DMS 273 treated with DMSO at 0.1 percent for 48 hours (cell line): ENCODE data around the gene CCNB2.
"Not testable (repeated sequence)": the region's sequence is repeated elsewhere in the genome, so short reads cannot be mapped to it uniquely, and the experiment has no call there.

Experiments used
- DNase-seq: peaks from one replicate; lab custom pipeline; 2025; lab: John Stamatoyannopoulos, UW

Gene CCNB2

DNA sequence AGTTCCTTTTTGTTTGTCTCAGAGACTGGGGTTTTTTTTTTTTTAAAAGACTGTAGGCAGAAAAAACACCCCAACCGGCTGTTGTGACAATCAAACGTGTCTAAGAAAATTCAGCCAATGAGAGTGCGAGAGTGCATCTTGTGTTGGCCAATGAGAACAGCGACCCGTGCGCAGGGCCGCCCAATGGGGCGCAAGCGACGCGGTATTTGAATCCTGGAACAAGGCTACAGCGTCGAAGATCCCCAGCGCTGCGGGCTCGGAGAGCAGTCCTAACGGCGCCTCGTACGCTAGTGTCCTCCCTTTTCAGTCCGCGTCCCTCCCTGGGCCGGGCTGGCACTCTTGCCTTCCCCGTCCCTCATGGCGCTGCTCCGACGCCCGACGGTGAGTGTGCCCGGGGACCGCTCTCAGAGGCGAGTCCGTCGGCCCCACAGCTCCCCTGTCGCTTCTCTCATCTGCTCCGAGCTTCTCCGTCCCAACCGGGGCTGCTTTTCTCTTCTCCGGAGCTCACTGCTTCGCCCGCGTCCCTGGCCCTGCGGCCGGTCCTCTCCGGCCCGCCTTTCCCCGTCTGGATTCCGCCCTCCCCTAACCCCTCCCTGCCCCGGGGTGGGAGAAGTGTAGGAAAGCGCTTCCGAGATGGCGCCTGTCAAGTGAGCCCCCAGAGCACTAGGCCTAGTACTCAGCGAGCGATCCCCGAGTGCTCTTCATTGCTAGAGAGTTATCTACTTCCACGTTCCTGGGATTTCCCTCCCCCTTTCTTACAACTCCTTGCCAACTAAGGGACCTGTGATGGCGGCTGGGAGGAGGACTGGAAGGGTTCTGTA is at the start of gene CCNB2:
TSS of gene CCNB2 (plus strand) at position 235 of the 821 bp plus-strand sequence. CDS start at position 358, 123 bp downstream.
- DNase-seq: peak; percentile 71

DNA sequence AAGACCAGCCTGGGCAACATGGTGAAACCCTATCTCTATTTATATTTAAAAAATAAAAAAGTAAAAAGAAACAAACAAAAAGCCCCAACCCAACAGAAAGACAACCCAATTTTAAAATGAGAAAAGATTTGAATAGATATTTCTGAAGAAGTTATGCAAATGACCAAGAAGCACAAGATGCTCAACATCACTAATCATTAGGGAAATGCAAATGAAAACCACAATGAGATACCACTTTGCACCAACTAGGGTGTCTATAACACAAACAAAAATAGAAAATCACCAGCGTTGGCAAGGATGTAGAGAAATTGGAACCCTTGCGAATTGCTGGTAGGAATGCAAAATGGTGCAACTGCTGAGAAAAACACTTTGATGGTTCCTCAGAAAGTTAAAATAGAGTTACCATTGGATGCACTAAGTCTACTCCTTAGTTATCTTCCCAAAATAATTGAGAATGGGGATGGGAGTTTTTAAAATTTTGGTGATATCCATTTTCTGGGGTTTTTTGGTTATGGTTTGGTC is 45.8 kb upstream of the CCNB2 start:
- DNase-seq: no peak

DNA sequence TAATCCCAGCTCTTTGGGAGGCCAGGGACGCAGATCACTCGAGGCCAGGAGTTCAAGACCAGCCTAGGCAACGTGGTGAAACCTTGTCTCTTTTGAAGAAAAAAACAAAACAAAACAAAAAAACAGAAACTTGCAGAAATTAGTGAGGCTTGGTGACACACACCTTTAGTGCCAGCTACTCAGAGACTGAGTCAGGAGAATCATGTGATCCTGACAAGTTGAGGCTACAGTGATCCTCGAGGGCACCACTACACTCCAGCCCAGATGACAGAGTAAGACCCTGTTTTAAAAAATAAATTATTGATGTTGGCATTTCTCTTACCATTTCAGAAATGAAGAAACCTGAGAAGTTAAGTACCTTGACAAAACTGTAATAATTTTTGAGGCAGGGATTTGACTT is 44.6 kb upstream of the CCNB2 start:
- DNase-seq: no peak

DNA sequence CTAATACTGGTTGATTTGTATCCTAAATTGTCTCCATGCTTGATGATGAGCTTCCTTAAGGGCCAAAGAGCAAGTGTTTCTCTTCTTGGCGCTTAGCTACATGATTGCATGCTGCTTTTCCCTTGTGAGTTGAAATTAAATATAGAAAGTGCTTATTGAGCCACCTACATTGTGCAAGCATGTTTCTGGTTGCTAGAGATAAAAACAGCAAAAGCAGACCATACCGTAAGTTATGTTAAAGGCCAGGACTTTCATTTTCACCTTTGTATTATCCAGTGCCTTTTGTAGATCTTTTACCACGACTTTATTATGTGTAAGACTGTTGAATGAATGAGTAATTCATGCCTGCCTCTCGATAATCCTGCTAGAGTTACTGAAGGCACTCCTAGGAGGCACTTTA is 41.9 kb upstream of the CCNB2 start:
- DNase-seq: no peak

DNA sequence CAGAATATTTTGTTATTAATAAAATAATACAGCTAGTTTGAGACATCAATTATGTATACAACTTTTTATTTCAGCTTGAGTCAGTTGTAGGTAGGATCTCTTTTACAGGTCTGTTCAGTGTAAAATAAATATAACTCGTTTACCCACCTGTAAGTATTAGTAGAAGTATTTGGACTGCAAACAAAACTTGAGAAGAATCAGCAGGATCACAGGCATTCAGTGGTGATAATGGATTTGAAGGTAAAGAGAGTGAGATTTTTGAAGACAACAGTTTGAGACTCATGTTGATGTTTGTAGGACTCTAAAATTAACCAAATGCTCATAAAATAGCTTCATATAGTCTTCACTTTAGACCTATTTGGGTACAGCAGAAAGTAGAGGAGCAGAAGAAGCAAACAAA is 35.5 kb upstream of the CCNB2 start:
- no peak for DNase-seq

DNA sequence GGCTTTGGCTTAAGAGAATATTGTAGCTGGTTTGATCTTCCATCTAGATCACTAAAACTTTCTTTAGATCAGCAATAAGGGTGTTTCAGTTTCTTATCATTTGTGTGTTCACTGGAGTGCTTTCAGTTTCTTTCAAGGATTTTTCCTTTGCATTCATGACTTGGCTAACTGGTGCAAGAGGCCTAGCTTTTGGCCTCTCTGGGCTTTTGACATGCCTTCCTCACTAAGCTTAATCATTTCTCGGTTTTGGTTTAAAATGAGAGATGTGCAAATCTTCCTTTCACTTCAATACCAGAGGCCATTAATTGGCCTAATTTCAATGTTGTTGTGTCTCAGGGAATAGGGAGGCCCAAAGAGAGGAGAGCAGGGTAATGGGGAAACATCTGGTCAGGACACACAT is 30.3 kb upstream of the CCNB2 start:
- no peak for DNase-seq

DNA sequence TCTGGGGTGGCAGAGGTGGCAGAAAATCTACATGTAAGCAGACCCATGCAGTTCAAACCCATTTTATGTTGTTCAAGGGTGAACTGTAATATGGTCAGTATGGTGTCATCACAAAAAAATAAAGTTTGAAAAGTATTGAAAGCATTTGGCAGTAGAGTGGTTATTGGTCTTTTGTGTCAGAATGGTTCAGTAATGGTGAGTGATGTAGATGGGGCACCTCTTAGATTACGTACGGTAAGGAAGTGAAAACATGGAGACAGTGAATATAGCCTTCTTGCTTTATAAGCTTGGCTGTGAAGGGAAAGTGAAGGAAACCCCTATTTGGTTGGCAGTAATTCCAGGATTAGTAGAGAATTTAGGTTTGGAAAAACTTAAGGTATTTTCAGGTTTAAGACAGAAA is 17.2 kb upstream of the CCNB2 start:
- no peak for DNase-seq

DNA sequence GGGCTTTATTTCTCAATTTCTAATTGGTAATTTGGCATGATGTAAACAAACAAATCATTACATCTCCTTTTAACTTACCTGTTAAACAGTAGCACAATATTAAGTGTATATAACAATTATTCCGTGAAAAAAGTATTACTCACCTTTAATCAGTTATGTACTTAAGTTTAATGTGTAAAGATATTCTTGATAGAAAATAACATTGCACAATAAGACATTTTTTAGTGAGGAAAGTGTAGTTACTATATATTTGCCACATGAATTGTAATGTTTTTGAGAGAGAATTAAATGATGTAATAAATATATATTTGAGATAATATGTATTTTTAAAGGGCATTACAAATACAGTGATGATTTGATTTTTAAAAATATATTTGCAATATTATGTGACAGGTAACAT is 10.9 kb upstream of the CCNB2 start:
- no peak for DNase-seq

DNA sequence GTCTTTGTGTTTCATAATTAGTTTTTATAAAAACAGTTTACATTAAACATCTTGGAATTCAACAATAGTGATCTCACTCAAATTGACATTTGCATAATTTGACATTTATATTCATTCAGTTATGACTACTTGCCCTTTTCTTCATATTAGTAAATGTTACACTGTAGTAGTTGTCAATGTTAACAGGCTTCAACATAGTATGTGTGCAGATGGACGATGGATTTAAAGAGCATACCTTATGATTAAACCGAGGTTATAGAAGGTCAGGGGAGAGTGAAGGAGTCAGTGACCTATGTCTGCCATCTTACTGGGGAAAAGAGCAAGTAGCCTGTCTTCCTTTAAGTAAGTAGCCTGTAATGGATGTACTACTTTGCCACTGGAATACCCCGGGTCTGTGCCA is 8.5 kb upstream of the CCNB2 start:
- no peak for DNase-seq

DNA sequence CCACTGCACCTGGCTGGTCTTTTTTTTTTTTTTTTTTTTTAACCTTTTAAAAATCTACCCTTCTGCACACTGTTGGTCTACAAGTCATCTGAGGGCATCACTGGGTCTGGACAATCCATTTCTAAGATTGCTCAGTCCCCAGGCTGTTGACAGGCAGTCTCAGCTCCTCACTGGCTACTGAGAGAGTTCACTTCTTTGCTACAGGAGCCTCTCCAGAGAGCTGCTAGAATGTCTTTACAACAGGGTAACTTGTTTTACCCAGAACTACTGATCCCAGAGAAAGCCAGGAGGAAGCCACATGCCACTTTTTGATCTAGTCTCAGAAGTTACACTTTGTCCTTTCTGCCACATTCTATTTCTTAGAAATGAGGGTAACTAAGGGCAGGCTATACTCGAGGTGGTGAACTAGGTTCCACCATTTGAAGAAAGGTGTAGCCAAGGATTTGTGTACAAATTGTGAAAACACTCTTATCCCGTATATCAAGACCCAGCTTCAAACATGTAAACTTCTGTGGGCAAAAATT is 5.7 kb upstream of the CCNB2 start:
- no peak for DNase-seq

DNA sequence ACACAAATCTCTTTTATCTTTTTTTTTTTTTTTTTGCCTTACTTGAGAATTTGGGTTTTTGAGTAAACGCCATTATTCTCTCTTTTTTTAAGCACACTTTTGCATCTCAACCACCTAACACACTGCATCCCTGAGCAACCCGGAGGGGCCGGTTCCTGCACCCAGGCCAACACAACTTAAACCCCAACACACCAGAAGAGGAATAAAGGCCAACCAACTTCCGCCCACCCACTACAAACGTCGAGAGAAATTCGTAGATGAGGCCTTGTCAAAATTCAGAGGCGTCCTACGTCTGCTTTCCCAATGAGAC is 389 bp upstream of the CCNB2 start:
- DNase-seq: no peak

DNA sequence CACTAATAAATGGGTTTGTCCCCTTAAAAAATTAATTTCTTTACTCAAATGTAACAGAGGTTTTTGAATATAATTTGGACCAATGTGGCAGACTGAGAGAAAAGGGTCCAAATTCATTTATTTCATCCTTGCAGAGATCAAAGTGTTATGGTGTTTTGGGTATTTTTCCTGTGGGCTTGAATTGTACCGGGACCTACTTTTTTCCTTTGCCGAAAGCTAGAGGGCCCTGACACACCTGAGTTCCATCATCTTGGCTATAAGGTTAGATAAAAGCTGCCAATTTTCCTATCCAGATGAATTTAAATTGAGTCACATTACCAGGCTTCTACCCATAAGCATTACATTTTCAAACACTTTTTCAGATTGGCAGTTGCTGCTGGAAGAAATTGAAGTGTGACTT is 908 bp downstream of the CCNB2 start:
- DNase-seq: no peak

DNA sequence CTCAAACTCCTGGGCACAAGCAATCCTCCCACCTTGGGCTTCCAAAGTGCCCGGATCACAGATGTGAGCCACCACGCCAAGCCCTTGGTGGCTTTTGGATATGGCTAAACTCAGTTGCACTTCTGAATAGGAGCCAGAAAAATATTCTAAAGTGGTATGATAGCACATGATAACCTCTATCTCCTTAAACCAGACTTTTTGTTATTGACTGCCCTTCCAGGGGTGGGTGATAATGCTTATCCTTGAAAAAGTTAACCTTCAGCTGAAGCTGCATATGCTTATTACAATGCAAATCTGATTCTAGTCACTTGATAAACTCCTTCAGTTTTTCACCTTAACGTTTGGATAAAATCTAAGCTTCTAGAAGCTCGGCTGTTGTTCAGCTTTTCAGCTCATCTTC is 6.3 kb downstream of the CCNB2 start:
- no peak for DNase-seq

DNA sequence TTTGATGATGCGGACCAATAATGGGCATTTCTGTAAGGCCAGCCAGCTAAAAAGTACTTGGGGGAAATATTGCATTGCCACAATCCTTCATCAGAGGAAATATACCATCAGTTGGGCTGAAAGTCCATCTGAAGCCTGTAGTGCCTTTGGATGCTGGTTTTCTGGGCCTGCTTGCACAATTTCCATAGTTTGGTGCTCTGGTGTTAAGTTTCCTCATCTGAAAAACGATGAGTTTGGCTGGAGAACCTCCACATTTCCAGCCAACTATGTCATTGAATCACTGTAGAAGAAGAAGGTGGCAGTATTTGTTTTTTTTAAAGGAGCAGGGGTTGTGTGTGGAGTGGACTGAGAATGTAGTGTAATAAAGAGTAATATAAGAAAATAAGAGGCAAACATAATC is 10.1 kb downstream of the CCNB2 start:
- no peak for DNase-seq

DNA sequence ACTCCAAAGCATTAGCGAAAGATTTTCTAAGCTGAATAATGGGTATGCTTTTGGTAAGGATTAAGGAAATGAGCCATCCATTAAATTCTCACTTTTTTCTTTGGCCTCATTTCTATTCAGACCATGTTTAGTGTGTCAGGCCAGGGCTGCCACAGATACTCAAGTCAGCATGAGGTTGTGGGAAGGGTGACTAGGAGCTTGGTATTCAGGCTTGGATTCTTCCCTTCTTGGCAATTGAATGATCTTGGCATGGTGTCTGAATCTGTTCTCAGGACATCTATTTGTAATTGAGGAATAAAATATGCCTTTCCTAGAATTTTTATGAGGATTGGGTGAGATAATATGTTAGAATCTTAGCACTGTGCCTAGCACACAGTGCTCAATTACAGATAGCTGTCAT is 11.2 kb downstream of the CCNB2 start:
- DNase-seq: no peak

DNA sequence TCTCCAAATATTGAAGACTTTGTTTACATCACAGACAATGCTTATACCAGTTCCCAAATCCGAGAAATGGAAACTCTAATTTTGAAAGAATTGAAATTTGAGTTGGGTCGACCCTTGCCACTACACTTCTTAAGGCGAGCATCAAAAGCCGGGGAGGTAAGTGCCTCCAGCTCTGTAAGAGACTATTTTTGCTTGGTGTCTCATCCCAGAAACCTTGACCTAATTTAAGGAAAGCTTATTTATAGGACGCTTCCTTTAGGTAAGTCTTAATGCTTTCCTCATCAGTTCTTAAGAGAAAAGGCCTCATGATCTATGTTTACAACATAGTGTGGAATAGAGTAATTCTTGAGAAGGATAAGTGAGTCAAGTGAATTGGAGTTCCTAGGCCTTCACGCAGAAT is 11.8 kb downstream of the CCNB2 start:
- no peak for DNase-seq

DNA sequence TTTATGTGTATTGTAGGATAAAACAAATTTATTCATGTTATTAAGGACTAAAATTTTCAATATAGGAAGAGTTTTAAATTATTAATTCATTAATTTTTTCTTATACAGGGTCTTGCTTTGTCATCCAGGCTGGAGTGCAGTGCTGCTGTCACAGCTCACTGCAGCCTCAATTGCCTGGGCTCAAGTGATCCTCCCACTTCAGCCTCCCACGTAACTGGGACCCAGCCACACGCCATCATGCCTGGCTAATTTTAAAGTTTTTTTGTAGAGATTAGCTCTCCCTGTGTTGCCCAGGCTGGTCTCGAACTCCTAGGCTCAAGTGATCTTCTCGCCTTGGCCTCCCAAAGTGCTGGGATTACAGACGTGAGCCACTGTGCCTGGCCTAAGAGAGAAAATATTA is 14.7 kb downstream of the CCNB2 start:
- no peak for DNase-seq

DNA sequence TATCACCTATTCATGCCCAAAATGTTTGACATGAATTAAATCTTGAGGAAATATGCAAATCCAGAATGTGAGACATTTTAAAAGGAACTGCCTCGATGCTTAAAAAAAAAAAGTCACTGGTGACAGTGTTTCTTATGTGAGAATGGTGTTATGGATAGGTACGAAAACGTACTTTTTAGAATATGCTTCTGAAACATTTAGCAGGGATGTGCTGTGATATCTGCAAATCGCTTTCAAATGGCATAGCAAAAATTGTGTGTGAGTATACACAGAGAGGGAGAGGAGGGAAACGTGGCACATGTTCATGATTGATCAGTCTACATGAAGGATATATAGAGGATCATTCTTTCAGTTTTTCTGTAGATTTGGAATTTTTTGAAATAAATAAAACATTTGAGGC is 16.0 kb downstream of the CCNB2 start:
- no peak for DNase-seq

DNA sequence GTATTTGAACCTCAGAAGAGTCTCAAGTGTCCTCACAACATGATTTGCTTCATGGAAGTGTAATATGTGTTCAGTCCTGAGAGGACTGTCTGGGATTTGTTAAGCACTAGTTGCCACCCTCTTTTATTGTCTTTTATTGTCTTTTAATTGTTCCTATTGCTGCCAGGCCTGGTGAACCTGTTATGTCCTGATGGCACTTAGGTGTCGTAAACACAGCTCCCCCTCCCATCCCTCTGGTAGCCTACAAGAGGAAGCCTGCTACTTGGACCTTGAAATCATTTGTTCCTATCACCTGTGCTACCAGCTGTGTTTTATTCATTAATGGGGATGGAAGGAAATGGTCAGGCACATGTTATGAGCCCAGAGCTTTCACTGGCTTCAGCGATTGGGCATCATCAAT is 19.3 kb downstream of the CCNB2 start:
- DNase-seq: no peak

DNA sequence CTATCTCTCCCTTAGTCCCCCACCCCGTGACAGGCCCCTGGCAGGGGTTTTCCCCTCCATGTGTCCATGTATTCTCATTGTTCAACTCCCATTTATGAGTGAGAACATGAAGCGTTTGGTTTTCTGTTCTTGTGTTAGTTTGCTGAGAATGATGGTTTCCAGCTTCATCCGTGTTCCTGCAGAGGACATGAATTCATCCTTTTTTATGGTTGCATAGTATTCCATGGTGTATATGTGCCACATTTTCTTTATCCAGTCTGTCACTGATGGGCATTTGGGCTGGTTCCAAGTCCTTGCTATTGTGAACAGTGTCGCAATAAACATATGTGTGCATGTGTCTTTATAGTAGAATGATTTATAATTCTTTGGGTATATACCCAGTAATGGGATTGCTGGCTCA is 20.7 kb downstream of the CCNB2 start:
- DNase-seq: not testable (repeated sequence)

DNA sequence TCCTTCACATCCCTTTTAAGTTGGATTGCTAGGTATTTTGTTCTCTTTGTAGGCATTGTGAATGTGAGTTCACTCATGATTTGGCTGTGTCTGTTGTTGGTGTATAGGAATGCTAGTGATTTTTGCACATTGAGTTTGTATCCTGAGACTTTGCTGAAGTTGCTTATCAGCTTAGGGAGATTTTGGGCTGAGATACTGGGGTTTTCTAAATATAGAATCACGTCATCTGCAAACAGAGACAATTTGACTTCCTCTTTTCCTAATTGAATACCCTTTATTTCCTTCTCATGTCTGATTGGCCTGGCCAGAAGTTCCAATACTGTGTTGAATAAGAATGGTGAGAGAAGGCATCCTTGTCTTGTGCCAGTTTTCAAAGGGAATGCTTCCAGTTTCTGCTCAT is 22.3 kb downstream of the CCNB2 start:
- not testable (repeated sequence) for DNase-seq

DNA sequence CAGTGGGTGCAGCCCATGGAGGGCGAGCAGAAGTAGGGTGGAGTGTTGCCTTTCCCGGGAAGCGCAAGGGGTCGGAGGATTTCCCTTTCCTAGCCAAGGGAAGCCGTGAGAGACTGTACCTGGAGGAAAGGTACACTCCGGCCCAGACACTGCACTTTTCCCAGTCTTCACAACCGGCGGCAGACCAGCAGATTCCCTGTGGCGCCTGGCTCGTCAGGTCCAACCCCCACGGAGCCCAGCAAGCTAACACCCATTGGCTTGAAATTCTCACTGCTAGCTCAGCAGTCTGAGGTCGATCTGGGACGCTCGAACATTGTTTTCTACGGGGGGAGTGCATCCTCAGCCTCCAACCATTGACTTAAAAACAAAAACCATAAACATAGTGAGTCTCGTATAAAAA is 26.5 kb downstream of the CCNB2 start:
- no peak for DNase-seq

DNA sequence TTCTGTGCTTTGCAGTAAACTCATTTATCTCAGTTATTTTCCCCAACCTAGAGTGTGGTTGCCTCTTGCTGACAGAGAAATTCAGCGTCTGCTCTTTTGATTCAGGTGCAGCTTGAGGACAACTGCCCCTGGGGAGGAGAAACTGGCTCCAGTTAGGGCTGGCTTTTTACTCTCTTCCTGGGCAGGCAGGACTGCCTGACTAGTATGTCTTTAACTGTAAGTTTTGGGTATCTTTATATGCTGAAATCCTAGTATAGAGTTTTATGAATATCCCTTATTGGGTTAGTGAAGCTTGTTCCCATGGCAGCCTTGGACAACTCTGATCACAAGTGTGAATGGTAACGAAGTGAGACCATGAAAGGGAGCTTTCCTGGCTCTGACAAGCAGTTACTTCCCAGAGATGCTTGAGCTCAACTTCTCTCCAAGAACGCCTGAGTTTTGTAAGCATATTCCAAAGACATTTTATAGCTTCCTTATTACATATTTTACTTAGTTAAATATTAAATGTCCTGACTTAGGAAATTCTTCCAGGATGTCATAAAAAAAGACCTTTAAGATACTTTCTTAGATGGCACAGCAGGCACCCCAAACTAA is 27.1 kb downstream of the CCNB2 start:
- no peak for DNase-seq
